Neutrophil (primary cell): ENCODE results near the gene PTH1R.

Source experiments
- H3K27ac ChIP-seq: fragments of 200-600 bp; sonication (generic); 2 replicates; pipeline ENCODE4 v1.5.1; 2016; ENCODE audit warnings: mild to moderate bottlenecking, moderate library complexity
- H3K27me3 ChIP-seq: fragments of 200-600 bp; sonication (generic); 2 replicates; pipeline ENCODE4 v1.6.0; 2016; ENCODE audit warnings: mild to moderate bottlenecking
- H3K36me3 ChIP-seq: fragments of 200-600 bp; sonication (generic); 2 replicates; pipeline ENCODE4 v1.5.1; 2017
- H3K4me1 ChIP-seq, 2 experiments: fragments of 200-600 bp in 1 of 2; sonication (generic) in 1 of 2; 1 replicate in 1 of 2; 2 replicates in 1 of 2; pipeline versions ENCODE4 v1.5.1 to v1.6.1; 2013 to 2016; ENCODE audit warnings: low read depth in 1 of 2, low read length in 1 of 2, mild to moderate bottlenecking in 1 of 2, moderate library complexity in 1 of 2; ENCODE audit not compliant: control insufficient read depth in 1 of 2, insufficient read depth in 1 of 2
- H3K4me3 ChIP-seq, 2 experiments: fragments of 200-600 bp in 1 of 2; sonication (generic) in 1 of 2; 1 replicate in 1 of 2; 2 replicates in 1 of 2; pipeline ENCODE4 v1.5.1; 2013 to 2016; ENCODE audit warnings: low read depth in 1 of 2, low read length in 1 of 2, mild to moderate bottlenecking in 1 of 2, moderate library complexity in 1 of 2
- H3K9me3 ChIP-seq: fragments of 200-600 bp; sonication (generic); 2 replicates; pipeline ENCODE4 v1.5.1; 2016
- CTCF ChIP-seq: fragments of 200-600 bp; sonication (generic); IDR thresholded peaks from 2 replicates; pipeline ENCODE4 v1.5.1; 2016; ENCODE audit warnings: antibody characterized with exemption

Gene PTH1R

GRCh38 chr3:46934072-46934471 lies 56.6 kb downstream of the PTH1R start:
- H3K27me3 ChIP-seq: no peaks in the 10 kb centered on the region
- peak overlapping the region; percentile 83 for H3K27ac ChIP-seq
- no peak for TF ChIP-seq CTCF
- H3K36me3 ChIP-seq: no peaks in the 10 kb centered on the region
- peaks cover 97 to 100% of the 10 kb centered on the region in 2 experiments for H3K4me1 ChIP-seq
- no peaks in the 10 kb centered on the region for H3K9me3 ChIP-seq
- H3K4me3 ChIP-seq: no peak overlapping the region

- no peaks in the 10 kb centered on the region for H3K36me3 ChIP-seq
- H3K27me3 ChIP-seq: no peaks in the 10 kb centered on the region
- peak overlapping the region in 1 of 2 experiments; percentile 43 for H3K4me3 ChIP-seq
- no peak for TF ChIP-seq CTCF
- H3K27ac ChIP-seq: peak overlapping the region; percentile 83
- peaks cover 97 to 100% of the 10 kb centered on the region in 2 experiments for H3K4me1 ChIP-seq
- H3K9me3 ChIP-seq: no peaks in the 10 kb centered on the region
These were observed 57.1 kb downstream of the PTH1R start for GRCh38 chr3:46934498-46935167.

GRCh38 chr3:46935168-46935858 lies 57.8 kb downstream of the PTH1R start:
- peaks cover 97 to 98% of the 10 kb centered on the region in 2 experiments for H3K4me1 ChIP-seq
- no peak for TF ChIP-seq CTCF
- no peaks in the 10 kb centered on the region for H3K9me3 ChIP-seq
- no peaks in the 10 kb centered on the region for H3K27me3 ChIP-seq
- H3K36me3 ChIP-seq: no peaks in the 10 kb centered on the region
- peak overlapping the region; percentile 25 to 43 for H3K4me3 ChIP-seq
- H3K27ac ChIP-seq: peak overlapping the region; percentile 83

- Histone ChIP-seq H3K27me3 (no peaks in the 10 kb centered on the region), H3K36me3 (no peaks in the 10 kb centered on the region), H3K27ac (peak overlapping the region; percentile 83), H3K4me3 (peak overlapping the region; percentile 25 to 43), H3K9me3 (no peaks in the 10 kb centered on the region), H3K4me1 (peaks cover 90 to 94% of the 10 kb centered on the region in 2 experiments)
- TF ChIP-seq CTCF: no peak
These were observed 58.6 kb downstream of the PTH1R start for GRCh38 chr3:46935989-46936558.

DNA sequence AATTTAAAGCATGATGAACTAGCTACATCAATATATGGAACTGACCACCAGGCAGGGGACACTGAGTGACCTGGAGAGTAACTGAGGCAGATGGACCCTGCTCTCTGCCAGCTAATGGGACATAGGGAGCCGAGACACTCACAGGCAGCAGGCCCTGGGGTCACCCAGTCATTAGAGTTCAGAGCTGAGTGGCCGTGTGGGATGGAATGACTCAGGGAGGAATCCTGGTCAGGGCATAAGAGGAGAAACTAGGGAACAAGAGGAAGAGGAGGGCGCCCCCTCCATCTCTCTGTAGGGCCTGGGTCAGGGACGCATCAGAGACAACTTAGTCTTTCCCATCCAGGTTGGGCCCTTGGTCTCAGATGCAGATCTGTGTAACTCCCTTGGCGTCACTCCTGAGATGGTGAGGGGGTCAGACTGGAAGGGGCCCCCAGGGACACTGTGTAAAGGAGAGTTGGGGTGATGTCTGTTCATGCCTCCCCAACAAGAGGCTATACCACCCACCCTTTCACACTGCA lies 59.3 kb downstream of the PTH1R start:
- Histone ChIP-seq H3K27ac (peak overlapping the region; percentile 83), H3K4me3 (peak overlapping the region; percentile 25 to 43), H3K36me3 (no peaks in the 10 kb centered on the region), H3K27me3 (no peaks in the 10 kb centered on the region), H3K9me3 (no peaks in the 10 kb centered on the region), H3K4me1 (peaks cover 83 to 87% of the 10 kb centered on the region in 2 experiments)
- no peak for TF ChIP-seq CTCF
